Smooth muscle cell (in vitro differentiated cells): ENCODE measurements around the gene SEC62. TPM values are rescaled to one million over a fixed set of nuclear protein-coding genes. Genes with fewer than 3 reads are reported as not detected.

Experiments used
- DNase-seq: peaks from one replicate; lab custom pipeline; 2025; ENCODE audit not compliant: unreplicated experiment; lab: John Stamatoyannopoulos, UW
- H2AFZ ChIP-seq: fragments of 200-600 bp; sonication (generic); 2 replicates; pipeline ENCODE4 v1.6.0; 2016; ENCODE audit warnings: antibody characterized with exemption, low read depth, mild to moderate bottlenecking
- H3F3A ChIP-seq: fragments of 200-600 bp; sonication (generic); 2 replicates; pipeline ENCODE4 v1.6.0; 2017; ENCODE audit warnings: antibody characterized with exemption, low read depth
- H3K27ac ChIP-seq: fragments of 200-600 bp; sonication (generic); 2 replicates; pipeline ENCODE4 v1.5.1; 2016; ENCODE audit warnings: low read depth, mild to moderate bottlenecking
- H3K27me3 ChIP-seq: fragments of 200-600 bp; sonication (generic); 2 replicates; pipeline ENCODE4 v1.6.1; 2016; ENCODE audit warnings: low read depth, mild to moderate bottlenecking
- H3K36me3 ChIP-seq: fragments of 200-600 bp; sonication (generic); 2 replicates; pipeline ENCODE4 v1.5.1; 2016; ENCODE audit warnings: low read depth
- H3K4me1 ChIP-seq: fragments of 200-600 bp; sonication (generic); 2 replicates; pipeline ENCODE4 v1.5.1; 2016; ENCODE audit warnings: low read depth
- H3K4me2 ChIP-seq: fragments of 200-600 bp; sonication (generic); 2 replicates; pipeline ENCODE4 v1.6.0; 2016; ENCODE audit warnings: mild to moderate bottlenecking
- H3K4me3 ChIP-seq: fragments of 200-600 bp; sonication (generic); 2 replicates; pipeline ENCODE4 v1.5.1; 2016; ENCODE audit warnings: mild to moderate bottlenecking
- H3K79me2 ChIP-seq: fragments of 200-600 bp; sonication (generic); 2 replicates; pipeline ENCODE4 v1.6.0; 2016; ENCODE audit warnings: low read depth, mild to moderate bottlenecking
- H3K9ac ChIP-seq: fragments of 200-600 bp; sonication (generic); 2 replicates; pipeline ENCODE4 v1.6.0; 2016; ENCODE audit warnings: low read depth
- H3K9me3 ChIP-seq: fragments of 200-600 bp; sonication (generic); replicated peaks from 2 replicates; pipeline ENCODE4 v1.5.1; 2016; ENCODE audit warnings: low read depth
- H4K20me1 ChIP-seq: fragments of 200-600 bp; sonication (generic); 2 replicates; pipeline ENCODE4 v1.6.0; 2016; ENCODE audit warnings: low read depth
- CTCF ChIP-seq: fragments of 200-600 bp; sonication (generic); IDR thresholded peaks from 2 replicates; pipeline ENCODE4 v1.5.1; 2017; ENCODE audit warnings: borderline replicate concordance, mild to moderate bottlenecking, antibody characterized with exemption; ENCODE audit not compliant: insufficient read depth, poor library complexity, severe bottlenecking
- WGBS: methylation state at CpG from one replicate; pipeline ENCODE4 v1.1.7; 2016; ENCODE audit warnings: low lambda C conversion rate; 5-methylcytosine and 5-hydroxymethylcytosine counted together
- polyA plus RNA-seq: library from polyadenylated mRNA; unstranded; fragments of >200 nt; fragmentation: Nextera tagmentation; extraction: Ambion mirVana; gene quantifications from 2 replicates; pipeline ENCODE4 v1.2.1, GENCODE V29; 2016
- total RNA-seq: library from RNA; depleted of rRNA; stranded (reverse); fragments of >200 nt; gene quantifications from 2 replicates; pipeline ENCODE4 v1.2.3, GENCODE V29; 2014

SEC62 gene
- total and polyA plus RNA-seq, 2 experiments from 2014 or later, result 41.0 to 125 TPM

GRCh38 chr3:170023165-170023564 lies 56.6 kb downstream of the SEC62 start:
- WGBS, result 100% methylated on average over 1 of the region's 1 CpG
- no peaks in the 10 kb centered on the region for H3K9me3 ChIP-seq
- H2AFZ ChIP-seq, result no peak overlapping the region
- no peak overlapping the region for H3K27ac ChIP-seq
- no peaks in the 10 kb centered on the region for H3K79me2 ChIP-seq
- no peaks in the 10 kb centered on the region for H4K20me1 ChIP-seq
- no peaks in the 10 kb centered on the region for H3F3A ChIP-seq
- H3K36me3 ChIP-seq, result no peaks in the 10 kb centered on the region
- peaks cover 5% of the 10 kb centered on the region for H3K27me3 ChIP-seq
- no peak overlapping the region for H3K9ac ChIP-seq
- DNase-seq, result no peak
- no peak for TF ChIP-seq CTCF
- H3K4me1 ChIP-seq, result no peaks in the 10 kb centered on the region
- H3K4me3 ChIP-seq, result no peak overlapping the region
- H3K4me2 ChIP-seq, result no peak overlapping the region

- H3K4me2 ChIP-seq, result no peak overlapping the region
- H3K9ac ChIP-seq, result no peak overlapping the region
- H3K36me3 ChIP-seq, result no peaks in the 10 kb centered on the region
- no peaks in the 10 kb centered on the region for H3K4me1 ChIP-seq
- H3K79me2 ChIP-seq, result no peaks in the 10 kb centered on the region
- H2AFZ ChIP-seq, result no peak overlapping the region
- WGBS, result 97% methylated on average over 4 of the region's 4 CpGs
- no peaks in the 10 kb centered on the region for H3K9me3 ChIP-seq
- no peaks in the 10 kb centered on the region for H4K20me1 ChIP-seq
- no peak overlapping the region for H3K27ac ChIP-seq
- no peak overlapping the region for H3K4me3 ChIP-seq
- no peak for DNase-seq
- H3F3A ChIP-seq, result no peaks in the 10 kb centered on the region
- no peak for TF ChIP-seq CTCF
- H3K27me3 ChIP-seq, result peaks cover 5% of the 10 kb centered on the region
These were observed 58.0 kb downstream of the SEC62 start for GRCh38 chr3:170024581-170024980.

- H3K79me2 ChIP-seq, result no peaks in the 10 kb centered on the region
- no peaks in the 10 kb centered on the region for H3K36me3 ChIP-seq
- H3K9ac ChIP-seq, result no peak overlapping the region
- no peaks in the 10 kb centered on the region for H3K4me1 ChIP-seq
- no peak overlapping the region for H3K4me3 ChIP-seq
- no peaks in the 10 kb centered on the region for H4K20me1 ChIP-seq
- 87% methylated on average over 4 of the region's 4 CpGs for WGBS
- DNase-seq, result no peak
- no peak overlapping the region for H2AFZ ChIP-seq
- no peak for TF ChIP-seq CTCF
- H3F3A ChIP-seq, result no peaks in the 10 kb centered on the region
- H3K9me3 ChIP-seq, result no peaks in the 10 kb centered on the region
- H3K27ac ChIP-seq, result no peak overlapping the region
- H3K27me3 ChIP-seq, result peaks cover 5% of the 10 kb centered on the region
- no peak overlapping the region for H3K4me2 ChIP-seq
These were observed 60.9 kb downstream of the SEC62 start for GRCh38 chr3:170027233-170028102.

GRCh38 chr3:170033489-170033888 lies 66.9 kb downstream of the SEC62 start:
- no peak overlapping the region for H3K4me2 ChIP-seq
- no peaks in the 10 kb centered on the region for H3K9me3 ChIP-seq
- H3K79me2 ChIP-seq, result no peaks in the 10 kb centered on the region
- H3K27me3 ChIP-seq, result peaks cover 13% of the 10 kb centered on the region
- peaks cover 3% of the 10 kb centered on the region for H3K4me1 ChIP-seq
- DNase-seq, result no peak
- H3F3A ChIP-seq, result no peaks in the 10 kb centered on the region
- H3K4me3 ChIP-seq, result no peak overlapping the region
- WGBS, result 88% methylated on average over 8 of the region's 8 CpGs
- H4K20me1 ChIP-seq, result no peaks in the 10 kb centered on the region
- no peak for TF ChIP-seq CTCF
- no peaks in the 10 kb centered on the region for H3K36me3 ChIP-seq
- no peak overlapping the region for H2AFZ ChIP-seq
- H3K27ac ChIP-seq, result no peak overlapping the region
- no peak overlapping the region for H3K9ac ChIP-seq
